Activated CD8-positive, alpha-beta memory T cell treated with anti-CD3 and anti-CD28 coated beads for 36 hours (primary cell): ENCODE measurements around the gene CAMK2A. TPM values are rescaled to one million over a fixed set of nuclear protein-coding genes. Genes with fewer than 3 reads are reported as not detected.

Source experiments
- total RNA-seq, 2 experiments: library from RNA; stranded (reverse); gene quantifications; one replicate each; pipeline ENCODE4 v1.2.3, GENCODE V29; 2021

The CAMK2A gene
- total RNA-seq, 2 experiments from 2014 or later: not detected

Other genes starting within 250 kb of the CAMK2A start
- gene CSF1R, start 203.2 kb downstream of the CAMK2A start, total RNA-seq: not detected
- gene PDGFRB, start 133.9 kb downstream of the CAMK2A start, total RNA-seq: 1 to 10 TPM in 1 of 2 experiments, under 1 TPM in 1; 0.61 to 2.1 TPM
- not detected for gene CDX1, start 123.0 kb downstream of the CAMK2A start, total RNA-seq
- gene SLC6A7, start 99.7 kb downstream of the CAMK2A start, total RNA-seq: not detected
- gene ARSI, start 13.1 kb upstream of the CAMK2A start, total RNA-seq: not detected
- 100 to 1,000 TPM; 127 to 134 TPM for gene TCOF1, start 67.9 kb upstream of the CAMK2A start, total RNA-seq
- gene CD74, start 123.1 kb upstream of the CAMK2A start, total RNA-seq: 100 to 1,000 TPM; 253 to 265 TPM
- 1,000 to 10,000 TPM; 2,762 to 2,830 TPM for gene RPS14, start 160.0 kb upstream of the CAMK2A start, total RNA-seq
- gene NDST1, start 218.4 kb upstream of the CAMK2A start, total RNA-seq: 1 to 10 TPM; 3.2 to 4.8 TPM